Endothelial cell of umbilical vein (primary cell): ENCODE data around the gene ALOX5AP. TPM values are rescaled to one million over a fixed set of nuclear protein-coding genes. Genes with fewer than 3 reads are reported as not detected.
A peak's percentile ranks its signal among the peaks of the same experiment; 100 is the strongest.

Experiments
- BruUV-seq: library from RNA; stranded (reverse); fragments of 400-500 nt; replicated peaks from 2 replicates; lab custom pipeline; 2021; lab: Mats Ljungman, UMichigan
- CTCF ChIA-PET: fragments of 300-600, 350-600 bp; sonication (Branson Sonifier 250); formaldehyde crosslinking; loops from one replicate; lab custom pipeline; 2021; ENCODE audit warnings: antibody characterized with exemption, inconsistent platforms; lab: Charles Lee
- POLR2A ChIA-PET: fragments of 300-600, 350-600 bp; sonication (Branson Sonifier 250); formaldehyde crosslinking; loops from one replicate; lab custom pipeline; 2021; ENCODE audit warnings: antibody characterized with exemption, inconsistent platforms; lab: Charles Lee
- DNase-seq: peaks from one replicate; pipeline ENCODE4 v3.0.0-alpha.2; 2011; ENCODE audit warnings: low read depth, low spot score
- FAIRE-seq: peaks from 2 replicates; lab custom pipeline; 2011; peaks lifted over from hg19 to GRCh38; lab: Jason Lieb, UNC
- H2AFZ ChIP-seq: 2 replicates; pipeline ENCODE4 v1.6.0; 2012; ENCODE audit warnings: low read depth, low read length, control low read depth, inconsistent platforms
- H3K27ac ChIP-seq: 2 replicates; pipeline ENCODE4 v1.5.1; 2011; ENCODE audit warnings: low read depth, mild to moderate bottlenecking, control low read depth, low read length, moderate library complexity; ENCODE audit not compliant: insufficient read depth
- H3K27me3 ChIP-seq, 2 experiments: 2 replicates each; pipeline versions ENCODE4 v1.6.0 to v1.6.1; 2011; ENCODE audit warnings: low read length in 2 of 2, mixed read lengths in 1 of 2; ENCODE audit not compliant: control insufficient read depth in 2 of 2, insufficient read depth in 2 of 2
- H3K36me3 ChIP-seq, 2 experiments: 2 replicates in 1 of 2; 3 replicates in 1 of 2; pipeline ENCODE4 v1.5.1; 2011; ENCODE audit warnings: low read length in 2 of 2, mild to moderate bottlenecking in 1 of 2, moderate library complexity in 1 of 2; ENCODE audit not compliant: control insufficient read depth in 2 of 2, insufficient read depth in 2 of 2; ENCODE audit errors: extremely low read depth in 1 of 2
- H3K4me1 ChIP-seq: 3 replicates; pipeline ENCODE4 v1.5.1; 2011; ENCODE audit warnings: mild to moderate bottlenecking, low read length; ENCODE audit not compliant: control insufficient read depth, insufficient read depth; ENCODE audit errors: extremely low read depth
- H3K4me2 ChIP-seq: 2 replicates; pipeline ENCODE4 v1.6.1; 2011; ENCODE audit warnings: low read length, control low read depth, mixed read lengths; ENCODE audit not compliant: insufficient read depth
- H3K4me3 ChIP-seq, 3 experiments: fragments of 200-600 bp in 1 of 3; sonication (generic), shearing (Covaris generic) in 1 of 3; replicated peaks in 1 of 3; 2 replicates each; pipeline ENCODE4 v1.5.1; 2011 to 2016; ENCODE audit warnings: control low read depth in 3 of 3, low read length in 3 of 3, mild to moderate bottlenecking in 2 of 3, inconsistent platforms in 1 of 3, low read depth in 1 of 3, moderate library complexity in 1 of 3; ENCODE audit not compliant: insufficient read depth in 1 of 3
- H3K79me2 ChIP-seq: 2 replicates; pipeline ENCODE4 v1.6.0; 2012; ENCODE audit warnings: low read length, inconsistent platforms; ENCODE audit not compliant: control insufficient read depth, insufficient read depth
- H3K9ac ChIP-seq: replicated peaks from 2 replicates; pipeline ENCODE3; 2011; ENCODE audit warnings: low read length, control low read depth; ENCODE audit not compliant: insufficient read depth; ENCODE audit errors: extremely low read depth
- H3K9me1 ChIP-seq: replicated peaks from 3 replicates; pipeline ENCODE4 v1.6.0; 2011; ENCODE audit warnings: mild to moderate bottlenecking, low read length; ENCODE audit not compliant: control insufficient read depth, insufficient read depth; ENCODE audit errors: extremely low read depth
- H3K9me3 ChIP-seq: replicated peaks from 2 replicates; pipeline ENCODE4 v1.5.1; 2012; ENCODE audit warnings: low read length, inconsistent platforms; ENCODE audit not compliant: control insufficient read depth, insufficient read depth
- H4K20me1 ChIP-seq: replicated peaks from 2 replicates; pipeline ENCODE3; 2011; ENCODE audit warnings: mild to moderate bottlenecking, low read length; ENCODE audit not compliant: control insufficient read depth, insufficient read depth; ENCODE audit errors: extremely low read depth
- EZH2 ChIP-seq: IDR thresholded peaks from 2 replicates; pipeline ENCODE4 v1.6.1; 2012; ENCODE audit warnings: borderline replicate concordance, low read depth, mild to moderate bottlenecking, moderate library complexity, low read length, inconsistent platforms; ENCODE audit not compliant: severe bottlenecking
- FOS ChIP-seq: IDR thresholded peaks from 2 replicates; pipeline ENCODE4 v1.6.1; 2011; ENCODE audit warnings: mild to moderate bottlenecking, low read length, moderate library complexity, borderline replicate concordance; ENCODE audit not compliant: insufficient read depth
- GATA2 ChIP-seq: IDR thresholded peaks from 2 replicates; pipeline ENCODE4 v1.7.0; 2011; ENCODE audit warnings: low read depth, mild to moderate bottlenecking, moderate library complexity, mixed read lengths, low read length; ENCODE audit not compliant: insufficient read length, insufficient read depth
- JUN ChIP-seq: IDR thresholded peaks from 2 replicates; pipeline ENCODE4 v1.6.1; 2011; ENCODE audit warnings: borderline replicate concordance, low read depth; ENCODE audit not compliant: insufficient read length, insufficient read depth
- MAX ChIP-seq: IDR thresholded peaks from 2 replicates; pipeline ENCODE4 v1.6.1; 2011; ENCODE audit not compliant: insufficient read depth, insufficient read length
- MYC ChIP-seq: IDR thresholded peaks from one replicate; pipeline ENCODE4 v1.6.1; 2011; ENCODE audit warnings: mild to moderate bottlenecking, low read depth, low read length
- POLR2A ChIP-seq: IDR thresholded peaks from 2 replicates; pipeline ENCODE4 v1.6.1; 2012; ENCODE audit warnings: low read depth, mild to moderate bottlenecking, control low read depth, low read length
- dilution Hi-C: fragments of 300-500 bp; cut with MboI; formaldehyde crosslinking; loops from one replicate; pipeline ENCODE4 v1.15.0; 2019; ENCODE audit warnings: low sequenced_read_pairs; ENCODE audit not compliant: extremely low pct_ligation_motif_present
- intact Hi-C: fragments of 100-400 bp; cut with micrococcal nuclease; formaldehyde crosslinking; loops from one replicate; pipeline ENCODE4 v1.10.0; 2022
- polyA plus RNA-seq, 4 experiments: library from polyadenylated mRNA; depleted of rRNA in 3 of 4; stranded (reverse) in 3 of 4; unstranded in 1 of 4; fragments of >200 nt; gene quantifications; 2 replicates each; pipeline versions ENCODE4 v1.2.1 to v1.2.3, GENCODE V29; 2011 to 2012; ENCODE audit warnings: missing spikeins in 1 of 4
- total RNA-seq: library from RNA; stranded (reverse); gene quantifications from 2 replicates; pipeline ENCODE4 v1.2.3, GENCODE V29; 2021
- TF ChIP-seq, protein P1 (sequence below), 2 donors: IDR thresholded peaks; 1 replicate in 1 of 2; 2 replicates in 1 of 2; pipeline ENCODE4 v1.5.1; 2011; ENCODE audit warnings: low read length in 2 of 2, mild to moderate bottlenecking in 2 of 2, moderate library complexity in 2 of 2, control low read depth in 1 of 2, inconsistent platforms in 1 of 2, low read depth in 1 of 2; ENCODE audit not compliant: insufficient read depth in 1 of 2; ENCODE audit errors: extremely low read depth in 1 of 2

ALOX5AP gene
- total and polyA plus RNA-seq, 2 donors (not counting 3 experiments of a cell fraction or from before 2014, with no cell fraction given) = 1.8 TPM; not detected in 1

- no peaks in the 10 kb centered on the region for H3K27me3 ChIP-seq
- TF ChIP-seq EZH2 = no peak
- TF ChIP-seq, protein P1, sequence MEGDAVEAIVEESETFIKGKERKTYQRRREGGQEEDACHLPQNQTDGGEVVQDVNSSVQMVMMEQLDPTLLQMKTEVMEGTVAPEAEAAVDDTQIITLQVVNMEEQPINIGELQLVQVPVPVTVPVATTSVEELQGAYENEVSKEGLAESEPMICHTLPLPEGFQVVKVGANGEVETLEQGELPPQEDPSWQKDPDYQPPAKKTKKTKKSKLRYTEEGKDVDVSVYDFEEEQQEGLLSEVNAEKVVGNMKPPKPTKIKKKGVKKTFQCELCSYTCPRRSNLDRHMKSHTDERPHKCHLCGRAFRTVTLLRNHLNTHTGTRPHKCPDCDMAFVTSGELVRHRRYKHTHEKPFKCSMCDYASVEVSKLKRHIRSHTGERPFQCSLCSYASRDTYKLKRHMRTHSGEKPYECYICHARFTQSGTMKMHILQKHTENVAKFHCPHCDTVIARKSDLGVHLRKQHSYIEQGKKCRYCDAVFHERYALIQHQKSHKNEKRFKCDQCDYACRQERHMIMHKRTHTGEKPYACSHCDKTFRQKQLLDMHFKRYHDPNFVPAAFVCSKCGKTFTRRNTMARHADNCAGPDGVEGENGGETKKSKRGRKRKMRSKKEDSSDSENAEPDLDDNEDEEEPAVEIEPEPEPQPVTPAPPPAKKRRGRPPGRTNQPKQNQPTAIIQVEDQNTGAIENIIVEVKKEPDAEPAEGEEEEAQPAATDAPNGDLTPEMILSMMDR (IDR thresholded peaks at IDR 0.05; ENCODE audit: extremely low read depth in 1 of 2, insufficient read depth in 1 of 2, low read depth in 1 of 2, low read length in 2 of 2) = no peak
- no peak for TF ChIP-seq MYC
- TF ChIP-seq FOS = no peak
- no peak for TF ChIP-seq POLR2A
- TF ChIP-seq GATA2 = no peak
- no peak for TF ChIP-seq MAX
- no peak for TF ChIP-seq JUN
- no peak overlapping the region for H2AFZ ChIP-seq
- H3K4me2 ChIP-seq = peak overlapping the region; percentile 39
- ChIA-PET CTCF (interaction anchor here (0.8 to 2.6 kb wide), 6 partner anchors 10 to 302 kb away, joined by 3 to 13 read pairs (median 6); no protein-coding TSS in a partner anchor), POLR2A (no interaction called here)
- no peaks in the 10 kb centered on the region for H4K20me1 ChIP-seq
- FAIRE-seq = no peak
- no peaks in the 10 kb centered on the region for H3K9me1 ChIP-seq
- H3K4me1 ChIP-seq = peaks cover 57% of the 10 kb centered on the region
- peak overlapping the region; percentile 87 for H3K27ac ChIP-seq
- BruUV-seq = no TSS peak
- no peak overlapping the region for H3K4me3 ChIP-seq
- no peaks in the 10 kb centered on the region for H3K36me3 ChIP-seq
- H3K79me2 ChIP-seq = no peaks in the 10 kb centered on the region
- intact Hi-C loops (loop anchor here (1.0 to 5.0 kb wide), 5 partner anchors 30 to 419 kb away; partner anchors contain the start of genes HSPH1 and USPL1), dilution Hi-C loops (no loop called here)
- no peak for DNase-seq
- H3K9me3 ChIP-seq = no peaks in the 10 kb centered on the region
- H3K9ac ChIP-seq = no peak overlapping the region
These were observed 7.6 kb downstream of the ALOX5AP start for GRCh38 chr13:30742901-30743300.
